Spleen (tissue), 11 donors: Measurements from ENCODE around the gene ERC2. TPM values are rescaled to one million over a fixed set of nuclear protein-coding genes. Genes with fewer than 3 reads are reported as not detected.

Experiments used
- DNase-seq: peaks from one replicate; pipeline ENCODE4 v3.0.0-alpha.2; 2020
- H3K27ac ChIP-seq, 8 donors: fragments of 200-600 bp; sonication (generic) in 7 of 8; 1 replicate in 4 of 8; 2 replicates in 4 of 8; pipeline versions ENCODE4 v1.5.0 to v1.8.0; 2016 to 2021; ENCODE audit warnings: inconsistent platforms in 4 of 8, mild to moderate bottlenecking in 4 of 8, moderate library complexity in 1 of 8
- H3K27me3 ChIP-seq, 7 donors: fragments of 200-600 bp; sonication (generic) in 6 of 7; replicated peaks in 1 of 7; 1 replicate in 4 of 7; 2 replicates in 3 of 7; pipeline versions ENCODE4 v1.5.0 to v1.8.0; 2016 to 2021; ENCODE audit warnings: inconsistent platforms in 3 of 7, mild to moderate bottlenecking in 1 of 7
- H3K36me3 ChIP-seq, 6 donors: fragments of 200-600 bp; sonication (generic) in 5 of 6; 1 replicate in 4 of 6; 2 replicates in 2 of 6; pipeline versions ENCODE4 v1.5.0 to v1.8.0; 2016 to 2021; ENCODE audit warnings: inconsistent platforms in 2 of 6
- H3K4me1 ChIP-seq, 6 donors: fragments of 200-600 bp; sonication (generic) in 5 of 6; 1 replicate in 3 of 6; 2 replicates in 3 of 6; pipeline versions ENCODE4 v1.5.0 to v1.8.0; 2016 to 2021; ENCODE audit warnings: inconsistent platforms in 3 of 6
- H3K4me3 ChIP-seq, 8 donors: fragments of 200-600 bp; sonication (generic) in 7 of 8; 1 replicate in 4 of 8; 2 replicates in 4 of 8; pipeline versions ENCODE4 v1.5.0 to v1.8.0; 2016 to 2021; ENCODE audit warnings: inconsistent platforms in 4 of 8, mild to moderate bottlenecking in 4 of 8, moderate library complexity in 2 of 8
- H3K9me3 ChIP-seq, 8 donors: fragments of 200-600 bp; sonication (generic) in 7 of 8; 1 replicate in 4 of 8; 2 replicates in 4 of 8; pipeline versions ENCODE4 v1.5.0 to v1.8.0; 2016 to 2021; ENCODE audit warnings: inconsistent platforms in 4 of 8
- CTCF ChIP-seq, 11 experiments: fragments of 200-600 bp in 7 of 11; fragments of 450-650 bp in 4 of 11; sonication (generic) in 4 of 11; IDR thresholded peaks in 8 of 11; conservative IDR thresholded peaks in 3 of 11; 1 replicate in 7 of 11; 2 replicates in 4 of 11; pipeline versions ENCODE4 v1.4.0 to v1.8.0; 2016 to 2021; ENCODE audit warnings: antibody characterized with exemption in 11 of 11, inconsistent platforms in 4 of 11, mild to moderate bottlenecking in 1 of 11
- POLR2A ChIP-seq, 3 donors: fragments of 450-650 bp; IDR thresholded peaks; one replicate each; pipeline ENCODE4 v1.5.1; 2017; ENCODE audit warnings: antibody characterized with exemption in 3 of 3, mild to moderate bottlenecking in 1 of 3
- POLR2AphosphoS5 ChIP-seq, 3 donors: sonication (generic); formaldehyde crosslinking; IDR thresholded peaks; one replicate each; pipeline ENCODE4 v1.5.1; 2017; ENCODE audit warnings: antibody characterized with exemption in 3 of 3
- WGBS, 5 donors: extraction: QIAGEN DNeasy Blood & Tissue Kit in 3 of 5; methylation state at CpG; one replicate each; pipeline versions ENCODE4 v1.1.5 to v1.1.7; 2013 to 2018; 5-methylcytosine and 5-hydroxymethylcytosine counted together
- intact Hi-C: fragments of 100-400 bp; cut with DNase I; formaldehyde crosslinking; loops from one replicate; pipeline ENCODE4 v1.15.0; 2023; ENCODE audit warnings: low total_unique reads
- polyA plus RNA-seq, 3 donors: library from polyadenylated mRNA; stranded (reverse); fragments of 200-250 nt; gene quantifications; one replicate each; pipeline ENCODE4 v1.2.1, GENCODE V29; 2013
- total RNA-seq, 7 donors: library from RNA; depleted of rRNA in 3 of 7; stranded (reverse); fragments of >200 nt in 3 of 7; fragmentation: NEBNext Ultra II Directional in 4 of 7; extraction: Animal tissue kit (Norgen Biotek cat#: 25700) in 4 of 7; gene quantifications; one replicate each; pipeline versions ENCODE4 v1.1.0 to v1.2.1, GENCODE V29; 2016 to 2021
- donor health status: healthy with polysubstance abuse.
- donor health status: DM: no; HTN: no; CAD: no; lungs with moderate emphysema.
- donor health status: DM: no; HTN: no; CAD: no.
- donor health status: Bipolar disorder and iron deficiency.
- donor health status: healthy.
- donor health status: DM: no; HTN: no; CAD: no.
- donor health status: DM: yes; HTN: yes; CAD: no.

The ERC2 gene
- total and polyA plus RNA-seq, 10 donors: 0.04 to 4.9 (median 0.39) TPM

DNA sequence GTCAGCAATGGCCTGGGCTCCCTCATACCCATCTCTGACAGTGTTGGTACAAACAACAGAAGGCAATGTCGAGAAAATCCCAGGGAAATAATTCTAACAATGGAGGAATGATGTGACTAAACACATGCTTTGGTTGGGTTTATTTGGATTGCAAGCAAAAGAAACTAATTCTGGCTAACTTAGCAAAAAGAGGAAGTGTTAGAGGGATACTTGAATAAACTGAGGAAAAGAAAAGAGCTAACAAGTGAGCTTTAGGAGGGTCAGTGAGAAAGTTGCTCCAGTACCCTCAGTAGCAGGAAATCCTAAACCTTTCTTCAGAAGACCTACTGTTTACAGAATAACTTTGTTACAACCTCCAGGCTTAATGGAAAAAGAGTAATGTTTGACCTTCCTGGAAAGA, 716.5 kb downstream of the ERC2 start:
- 53 to 86% (median 77%) methylated on average over 1 of the region's 1 CpG for WGBS, 5 donors
- no peak overlapping the region for H3K27ac ChIP-seq
- no peak overlapping the region for H3K4me3 ChIP-seq
- no peak for DNase-seq
- intact Hi-C loops: no loop called here
- no peaks in the 10 kb centered on the region for H3K36me3 ChIP-seq
- no peak for TF ChIP-seq POLR2A (IDR thresholded peaks at IDR 0.05)
- TF ChIP-seq CTCF (IDR thresholded peaks at IDR 0.05 in 8 of 11, conservative IDR thresholded peaks at IDR 0.05 in 3 of 11): no peak
- TF ChIP-seq POLR2AphosphoS5 (IDR thresholded peaks at IDR 0.05): no peak
- H3K27me3 ChIP-seq: no peaks in the 10 kb centered on the region
- H3K9me3 ChIP-seq: peaks cover 0 to 8% (median 0%) of the 10 kb centered on the region in 8 donors
- no peaks in the 10 kb centered on the region for H3K4me1 ChIP-seq

DNA sequence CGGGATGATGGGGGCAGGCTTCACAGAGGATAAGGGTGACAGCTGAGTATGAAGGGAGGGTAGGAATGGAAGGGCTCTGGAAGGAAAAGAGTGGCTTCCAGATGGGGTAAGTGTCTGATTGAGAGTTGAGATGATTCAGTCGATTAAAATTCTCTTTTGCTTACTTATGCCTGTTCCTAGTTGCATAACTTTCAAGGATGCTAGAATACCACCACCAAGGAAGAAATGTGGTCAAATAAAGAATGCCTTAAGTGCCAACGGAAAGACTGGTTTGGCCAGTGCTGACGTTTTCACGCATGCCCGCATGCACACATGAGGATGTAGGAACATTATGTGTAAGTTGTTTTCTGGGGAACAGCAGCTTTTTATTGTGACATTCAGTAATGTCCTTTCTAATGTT, 717.7 kb downstream of the ERC2 start:
- Histone ChIP-seq H3K27me3 (no peaks in the 10 kb centered on the region), H3K27ac (no peak overlapping the region), H3K4me1 (no peaks in the 10 kb centered on the region), H3K36me3 (no peaks in the 10 kb centered on the region), H3K4me3 (no peak overlapping the region), H3K9me3 (peaks cover 0 to 8% (median 0%) of the 10 kb centered on the region in 8 donors)
- no peak for DNase-seq
- 80 to 93% (median 85%) methylated on average over 6 of the region's 6 CpGs for WGBS, 5 donors
- intact Hi-C loops: no loop called here
- TF ChIP-seq POLR2A (IDR thresholded peaks at IDR 0.05) (no peak), POLR2AphosphoS5 (IDR thresholded peaks at IDR 0.05) (no peak), CTCF (IDR thresholded peaks at IDR 0.05 in 8 of 11, conservative IDR thresholded peaks at IDR 0.05 in 3 of 11) (no peak)

DNA sequence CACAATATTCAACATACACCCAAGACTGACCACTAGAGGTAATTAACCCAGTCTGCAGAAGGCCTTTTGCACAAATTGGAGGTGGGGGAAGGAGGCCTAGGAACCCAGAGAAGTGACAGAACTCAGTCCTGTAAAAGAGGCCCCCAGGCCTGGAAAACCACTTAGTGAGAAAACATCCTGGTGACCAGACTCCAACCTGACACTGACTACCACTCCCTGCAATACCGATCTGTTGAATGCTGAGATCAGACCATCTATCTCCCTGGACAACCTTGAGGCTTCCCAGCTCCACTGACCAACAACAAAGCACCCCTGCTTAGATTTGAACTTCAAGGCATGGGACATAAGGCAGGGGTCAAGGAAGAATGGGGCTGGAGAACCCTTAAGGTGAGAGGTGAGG, 719.2 kb downstream of the ERC2 start:
- H3K27ac ChIP-seq: no peak overlapping the region
- DNase-seq: no peak
- no peak overlapping the region for H3K4me3 ChIP-seq
- H3K36me3 ChIP-seq: no peaks in the 10 kb centered on the region
- WGBS, 5 donors: 71 to 100% (median 84%) methylated on average over 1 of the region's 1 CpG
- no peaks in the 10 kb centered on the region for H3K27me3 ChIP-seq
- TF ChIP-seq POLR2A (IDR thresholded peaks at IDR 0.05) (no peak), POLR2AphosphoS5 (IDR thresholded peaks at IDR 0.05) (no peak), CTCF (IDR thresholded peaks at IDR 0.05 in 8 of 11, conservative IDR thresholded peaks at IDR 0.05 in 3 of 11) (no peak)
- intact Hi-C loops: no loop called here
- peaks cover 0 to 13% (median 0%) of the 10 kb centered on the region in 8 donors for H3K9me3 ChIP-seq
- no peaks in the 10 kb centered on the region for H3K4me1 ChIP-seq

DNA sequence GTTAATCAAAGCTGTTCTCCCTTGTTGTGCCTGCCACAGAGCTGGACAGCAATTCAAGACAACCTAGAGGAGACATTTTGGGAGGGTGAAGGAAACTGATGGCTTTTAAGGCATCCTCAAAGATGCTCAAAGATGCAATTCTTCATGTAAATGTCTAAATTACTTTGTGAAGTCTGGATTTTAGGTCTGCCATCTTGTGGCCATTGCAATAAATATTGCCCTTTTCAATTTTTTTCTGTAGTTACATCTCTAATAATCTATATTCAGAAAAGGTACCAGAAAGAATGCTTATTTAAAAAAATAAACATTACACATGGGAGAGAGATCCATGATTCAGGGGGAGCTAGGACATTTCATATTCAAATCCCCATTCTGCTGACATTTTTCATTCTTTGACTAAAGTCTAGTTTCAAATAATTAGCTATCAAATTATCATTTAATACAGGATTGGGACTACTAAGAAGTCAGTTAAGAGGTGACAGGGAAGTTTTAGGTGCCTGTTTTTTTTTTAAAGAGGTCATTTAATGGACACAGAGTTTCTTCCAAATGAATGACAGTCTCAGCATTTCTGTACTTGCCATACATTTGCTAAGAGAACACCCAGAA, 721.4 kb downstream of the ERC2 start:
- H3K27me3 ChIP-seq: no peaks in the 10 kb centered on the region
- no peak overlapping the region for H3K4me3 ChIP-seq
- no peak overlapping the region for H3K27ac ChIP-seq
- peak in 5 of 11 experiments; percentile 21 to 28 (median 23) for TF ChIP-seq CTCF (IDR thresholded peaks at IDR 0.05 in 8 of 11, conservative IDR thresholded peaks at IDR 0.05 in 3 of 11)
- no peak for TF ChIP-seq POLR2A (IDR thresholded peaks at IDR 0.05)
- intact Hi-C loops: no loop called here
- H3K36me3 ChIP-seq: no peaks in the 10 kb centered on the region
- no peak for DNase-seq
- H3K9me3 ChIP-seq: peaks cover 0 to 13% (median 0%) of the 10 kb centered on the region in 8 donors
- no peaks in the 10 kb centered on the region for H3K4me1 ChIP-seq
